HG03045 (cell line): ENCODE results near the gene KRT37.

Experiments used
- ATAC-seq: cut with Tn5 transposase; IDR thresholded peaks from one replicate; pipeline ENCODE4 v1.9.1; 2021; ENCODE audit warnings: mild to moderate bottlenecking, moderate library complexity; ENCODE audit not compliant: unreplicated experiment

Gene KRT37

DNA sequence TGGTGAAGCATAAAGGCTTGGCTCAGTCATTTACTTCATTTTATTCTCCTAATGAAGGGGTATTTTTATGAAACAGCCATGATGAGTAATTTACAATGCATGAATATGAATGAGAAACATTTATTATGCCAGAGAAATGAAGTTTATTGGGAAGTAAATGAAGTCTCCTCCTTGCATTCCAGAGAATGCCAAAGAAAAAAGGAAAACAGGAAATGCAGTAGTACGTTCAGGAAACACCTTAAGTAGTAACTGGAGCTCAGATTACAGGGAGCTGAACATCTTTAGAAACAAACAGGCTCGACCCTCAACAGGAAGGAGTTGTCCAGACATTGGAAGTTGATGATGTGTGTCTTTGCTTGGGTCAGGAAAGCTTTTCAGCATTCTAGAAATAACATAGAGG, 46.8 kb downstream of the KRT37 start:
- no peak for ATAC-seq
